ENCODE data around the gene CADM1.

- TF ChIP-seq CTCF (conservative IDR thresholded peaks at IDR 0.05; ENCODE audit: low read depth, low read length) (no peak), EZH2phosphoT487 (IDR thresholded peaks at IDR 0.05; ENCODE audit: borderline replicate concordance, low read length) (no peak), EZH2 (IDR thresholded peaks at IDR 0.05; ENCODE audit: low read length, unreplicated experiment) (no peak)
These were observed 201.1 kb downstream of the CADM1 start for GRCh38 chr11:115302946-115303703.
